ENCODE data around the gene SBDS.

Gene SBDS

DNA sequence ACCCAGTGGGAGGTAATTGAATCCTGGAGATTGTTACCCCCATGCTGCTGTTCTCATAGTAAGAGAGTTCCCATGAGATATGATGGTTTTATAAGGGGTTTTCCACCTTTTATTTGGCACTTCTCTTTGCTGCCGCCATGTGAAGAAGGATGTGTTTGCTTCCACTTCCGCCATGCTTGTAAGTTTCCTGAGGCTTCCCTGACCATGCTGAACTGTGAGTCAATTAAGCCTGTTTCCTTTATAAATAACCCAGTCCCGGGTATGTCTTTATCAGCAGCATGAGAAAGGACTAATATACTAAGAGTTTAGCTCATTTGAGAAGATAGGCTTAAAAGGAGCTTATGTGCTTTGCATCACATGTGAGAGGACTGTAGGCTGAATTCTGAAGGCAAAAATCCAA, 45.1 kb downstream of the SBDS start:
- H3K4me3 ChIP-seq (ENCODE audit: low read depth, low read length), result no peak overlapping the region
- no peak overlapping the region for H3K27ac ChIP-seq (ENCODE audit: extremely low read depth, low read depth, low read length)
- ChIA-PET POLR2A (no interaction called here), CTCF (interaction anchor here (0.6 kb wide), 1 partner anchor 180 kb away, joined by 4 read pairs; no protein-coding TSS in a partner anchor)
- TF ChIP-seq ZNF558 (tag by site-specific recombination; IDR thresholded peaks at IDR 0.05) (no peak), ZNF670 (tag by site-specific recombination; IDR thresholded peaks at IDR 0.05; ENCODE audit: low read depth) (no peak), ZNF433 (tag by site-specific recombination; IDR thresholded peaks at IDR 0.05; ENCODE audit: low read depth) (no peak), ZNF354C (tag by site-specific recombination; IDR thresholded peaks at IDR 0.05; ENCODE audit: borderline replicate concordance, low read depth) (no peak), ZNF658 (tag by site-specific recombination; IDR thresholded peaks at IDR 0.05) (no peak), ZNF707 (tag by site-specific recombination; IDR thresholded peaks at IDR 0.05) (no peak), ZNF202 (tag by site-specific recombination; IDR thresholded peaks at IDR 0.05; ENCODE audit: borderline replicate concordance) (no peak), ZNF629 (tag by site-specific recombination; IDR thresholded peaks at IDR 0.05) (no peak), SP3 (tag by site-specific recombination; IDR thresholded peaks at IDR 0.05) (no peak), BCL11A (tag by site-specific recombination; IDR thresholded peaks at IDR 0.05; ENCODE audit: low read depth) (no peak), KLF16 (tag by site-specific recombination; IDR thresholded peaks at IDR 0.05) (no peak)
- TF ChIP-seq, protein P1, sequence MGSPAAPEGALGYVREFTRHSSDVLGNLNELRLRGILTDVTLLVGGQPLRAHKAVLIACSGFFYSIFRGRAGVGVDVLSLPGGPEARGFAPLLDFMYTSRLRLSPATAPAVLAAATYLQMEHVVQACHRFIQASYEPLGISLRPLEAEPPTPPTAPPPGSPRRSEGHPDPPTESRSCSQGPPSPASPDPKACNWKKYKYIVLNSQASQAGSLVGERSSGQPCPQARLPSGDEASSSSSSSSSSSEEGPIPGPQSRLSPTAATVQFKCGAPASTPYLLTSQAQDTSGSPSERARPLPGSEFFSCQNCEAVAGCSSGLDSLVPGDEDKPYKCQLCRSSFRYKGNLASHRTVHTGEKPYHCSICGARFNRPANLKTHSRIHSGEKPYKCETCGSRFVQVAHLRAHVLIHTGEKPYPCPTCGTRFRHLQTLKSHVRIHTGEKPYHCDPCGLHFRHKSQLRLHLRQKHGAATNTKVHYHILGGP (tag by site-specific recombination; IDR thresholded peaks at IDR 0.05), result no peak
- TF ChIP-seq, protein P2, sequence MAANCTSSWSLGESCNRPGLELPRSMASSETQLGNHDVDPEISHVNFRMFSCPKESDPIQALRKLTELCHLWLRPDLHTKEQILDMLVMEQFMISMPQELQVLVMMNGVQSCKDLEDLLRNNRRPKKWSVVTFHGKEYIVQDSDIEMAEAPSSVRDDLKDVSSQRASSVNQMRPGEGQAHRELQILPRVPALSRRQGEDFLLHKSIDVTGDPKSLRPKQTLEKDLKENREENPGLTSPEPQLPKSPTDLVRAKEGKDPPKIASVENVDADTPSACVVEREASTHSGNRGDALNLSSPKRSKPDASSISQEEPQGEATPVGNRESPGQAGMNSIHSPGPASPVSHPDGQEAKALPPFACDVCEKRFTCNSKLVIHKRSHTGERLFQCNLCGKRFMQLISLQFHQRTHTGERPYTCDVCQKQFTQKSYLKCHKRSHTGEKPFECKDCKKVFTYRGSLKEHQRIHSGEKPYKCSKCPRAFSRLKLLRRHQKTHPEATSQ (tag by site-specific recombination; IDR thresholded peaks at IDR 0.05), result no peak
- TF ChIP-seq, protein P3, sequence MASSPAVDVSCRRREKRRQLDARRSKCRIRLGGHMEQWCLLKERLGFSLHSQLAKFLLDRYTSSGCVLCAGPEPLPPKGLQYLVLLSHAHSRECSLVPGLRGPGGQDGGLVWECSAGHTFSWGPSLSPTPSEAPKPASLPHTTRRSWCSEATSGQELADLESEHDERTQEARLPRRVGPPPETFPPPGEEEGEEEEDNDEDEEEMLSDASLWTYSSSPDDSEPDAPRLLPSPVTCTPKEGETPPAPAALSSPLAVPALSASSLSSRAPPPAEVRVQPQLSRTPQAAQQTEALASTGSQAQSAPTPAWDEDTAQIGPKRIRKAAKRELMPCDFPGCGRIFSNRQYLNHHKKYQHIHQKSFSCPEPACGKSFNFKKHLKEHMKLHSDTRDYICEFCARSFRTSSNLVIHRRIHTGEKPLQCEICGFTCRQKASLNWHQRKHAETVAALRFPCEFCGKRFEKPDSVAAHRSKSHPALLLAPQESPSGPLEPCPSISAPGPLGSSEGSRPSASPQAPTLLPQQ (tag by site-specific recombination; IDR thresholded peaks at IDR 0.05), result no peak
- TF ChIP-seq, protein P4, sequence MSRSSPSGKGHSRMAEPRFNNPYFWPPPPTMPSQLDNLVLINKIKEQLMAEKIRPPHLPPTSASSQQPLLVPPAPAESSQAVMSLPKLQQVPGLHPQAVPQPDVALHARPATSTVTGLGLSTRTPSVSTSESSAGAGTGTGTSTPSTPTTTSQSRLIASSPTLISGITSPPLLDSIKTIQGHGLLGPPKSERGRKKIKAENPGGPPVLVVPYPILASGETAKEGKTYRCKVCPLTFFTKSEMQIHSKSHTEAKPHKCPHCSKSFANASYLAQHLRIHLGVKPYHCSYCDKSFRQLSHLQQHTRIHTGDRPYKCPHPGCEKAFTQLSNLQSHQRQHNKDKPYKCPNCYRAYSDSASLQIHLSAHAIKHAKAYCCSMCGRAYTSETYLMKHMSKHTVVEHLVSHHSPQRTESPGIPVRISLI (tag by site-specific recombination; IDR thresholded peaks at IDR 0.05), result no peak
- TF ChIP-seq, protein P5, sequence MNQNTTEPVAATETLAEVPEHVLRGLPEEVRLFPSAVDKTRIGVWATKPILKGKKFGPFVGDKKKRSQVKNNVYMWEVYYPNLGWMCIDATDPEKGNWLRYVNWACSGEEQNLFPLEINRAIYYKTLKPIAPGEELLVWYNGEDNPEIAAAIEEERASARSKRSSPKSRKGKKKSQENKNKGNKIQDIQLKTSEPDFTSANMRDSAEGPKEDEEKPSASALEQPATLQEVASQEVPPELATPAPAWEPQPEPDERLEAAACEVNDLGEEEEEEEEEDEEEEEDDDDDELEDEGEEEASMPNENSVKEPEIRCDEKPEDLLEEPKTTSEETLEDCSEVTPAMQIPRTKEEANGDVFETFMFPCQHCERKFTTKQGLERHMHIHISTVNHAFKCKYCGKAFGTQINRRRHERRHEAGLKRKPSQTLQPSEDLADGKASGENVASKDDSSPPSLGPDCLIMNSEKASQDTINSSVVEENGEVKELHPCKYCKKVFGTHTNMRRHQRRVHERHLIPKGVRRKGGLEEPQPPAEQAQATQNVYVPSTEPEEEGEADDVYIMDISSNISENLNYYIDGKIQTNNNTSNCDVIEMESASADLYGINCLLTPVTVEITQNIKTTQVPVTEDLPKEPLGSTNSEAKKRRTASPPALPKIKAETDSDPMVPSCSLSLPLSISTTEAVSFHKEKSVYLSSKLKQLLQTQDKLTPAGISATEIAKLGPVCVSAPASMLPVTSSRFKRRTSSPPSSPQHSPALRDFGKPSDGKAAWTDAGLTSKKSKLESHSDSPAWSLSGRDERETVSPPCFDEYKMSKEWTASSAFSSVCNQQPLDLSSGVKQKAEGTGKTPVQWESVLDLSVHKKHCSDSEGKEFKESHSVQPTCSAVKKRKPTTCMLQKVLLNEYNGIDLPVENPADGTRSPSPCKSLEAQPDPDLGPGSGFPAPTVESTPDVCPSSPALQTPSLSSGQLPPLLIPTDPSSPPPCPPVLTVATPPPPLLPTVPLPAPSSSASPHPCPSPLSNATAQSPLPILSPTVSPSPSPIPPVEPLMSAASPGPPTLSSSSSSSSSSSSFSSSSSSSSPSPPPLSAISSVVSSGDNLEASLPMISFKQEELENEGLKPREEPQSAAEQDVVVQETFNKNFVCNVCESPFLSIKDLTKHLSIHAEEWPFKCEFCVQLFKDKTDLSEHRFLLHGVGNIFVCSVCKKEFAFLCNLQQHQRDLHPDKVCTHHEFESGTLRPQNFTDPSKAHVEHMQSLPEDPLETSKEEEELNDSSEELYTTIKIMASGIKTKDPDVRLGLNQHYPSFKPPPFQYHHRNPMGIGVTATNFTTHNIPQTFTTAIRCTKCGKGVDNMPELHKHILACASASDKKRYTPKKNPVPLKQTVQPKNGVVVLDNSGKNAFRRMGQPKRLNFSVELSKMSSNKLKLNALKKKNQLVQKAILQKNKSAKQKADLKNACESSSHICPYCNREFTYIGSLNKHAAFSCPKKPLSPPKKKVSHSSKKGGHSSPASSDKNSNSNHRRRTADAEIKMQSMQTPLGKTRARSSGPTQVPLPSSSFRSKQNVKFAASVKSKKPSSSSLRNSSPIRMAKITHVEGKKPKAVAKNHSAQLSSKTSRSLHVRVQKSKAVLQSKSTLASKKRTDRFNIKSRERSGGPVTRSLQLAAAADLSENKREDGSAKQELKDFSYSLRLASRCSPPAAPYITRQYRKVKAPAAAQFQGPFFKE (tag by site-specific recombination; IDR thresholded peaks at IDR 0.05; ENCODE audit: borderline replicate concordance), result no peak
- TF ChIP-seq, protein P6, sequence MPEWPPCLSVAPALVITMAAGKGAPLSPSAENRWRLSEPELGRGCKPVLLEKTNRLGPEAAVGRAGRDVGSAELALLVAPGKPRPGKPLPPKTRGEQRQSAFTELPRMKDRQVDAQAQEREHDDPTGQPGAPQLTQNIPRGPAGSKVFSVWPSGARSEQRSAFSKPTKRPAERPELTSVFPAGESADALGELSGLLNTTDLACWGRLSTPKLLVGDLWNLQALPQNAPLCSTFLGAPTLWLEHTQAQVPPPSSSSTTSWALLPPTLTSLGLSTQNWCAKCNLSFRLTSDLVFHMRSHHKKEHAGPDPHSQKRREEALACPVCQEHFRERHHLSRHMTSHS (tag by site-specific recombination; IDR thresholded peaks at IDR 0.05), result no peak
- TF ChIP-seq, protein P7, sequence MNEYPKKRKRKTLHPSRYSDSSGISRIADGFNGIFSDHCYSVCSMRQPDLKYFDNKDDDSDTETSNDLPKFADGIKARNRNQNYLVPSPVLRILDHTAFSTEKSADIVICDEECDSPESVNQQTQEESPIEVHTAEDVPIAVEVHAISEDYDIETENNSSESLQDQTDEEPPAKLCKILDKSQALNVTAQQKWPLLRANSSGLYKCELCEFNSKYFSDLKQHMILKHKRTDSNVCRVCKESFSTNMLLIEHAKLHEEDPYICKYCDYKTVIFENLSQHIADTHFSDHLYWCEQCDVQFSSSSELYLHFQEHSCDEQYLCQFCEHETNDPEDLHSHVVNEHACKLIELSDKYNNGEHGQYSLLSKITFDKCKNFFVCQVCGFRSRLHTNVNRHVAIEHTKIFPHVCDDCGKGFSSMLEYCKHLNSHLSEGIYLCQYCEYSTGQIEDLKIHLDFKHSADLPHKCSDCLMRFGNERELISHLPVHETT (tag by site-specific recombination; IDR thresholded peaks at IDR 0.05), result no peak
- TF ChIP-seq, protein P8, sequence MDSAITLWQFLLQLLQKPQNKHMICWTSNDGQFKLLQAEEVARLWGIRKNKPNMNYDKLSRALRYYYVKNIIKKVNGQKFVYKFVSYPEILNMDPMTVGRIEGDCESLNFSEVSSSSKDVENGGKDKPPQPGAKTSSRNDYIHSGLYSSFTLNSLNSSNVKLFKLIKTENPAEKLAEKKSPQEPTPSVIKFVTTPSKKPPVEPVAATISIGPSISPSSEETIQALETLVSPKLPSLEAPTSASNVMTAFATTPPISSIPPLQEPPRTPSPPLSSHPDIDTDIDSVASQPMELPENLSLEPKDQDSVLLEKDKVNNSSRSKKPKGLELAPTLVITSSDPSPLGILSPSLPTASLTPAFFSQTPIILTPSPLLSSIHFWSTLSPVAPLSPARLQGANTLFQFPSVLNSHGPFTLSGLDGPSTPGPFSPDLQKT (IDR thresholded peaks at IDR 0.05; ENCODE audit: borderline replicate concordance, low read depth, low read length), result no peak
- peaks cover 63 to 67% of the 10 kb centered on the region in 2 experiments for H3K36me3 ChIP-seq (ENCODE audit: control insufficient read depth in 2 of 2, insufficient read depth in 1 of 2, low read length in 2 of 2)
- H3K9me3 ChIP-seq (ENCODE audit: control insufficient read depth, insufficient read depth, low read depth, low read length), result no peaks in the 10 kb centered on the region
- no peaks in the 10 kb centered on the region for H3K4me1 ChIP-seq (ENCODE audit: control insufficient read depth, insufficient read depth, low read length)

Measured in HEK293 (cell line).